HEK293T (cell line): ENCODE data around the gene SRD5A1.

Experiments used
- ARNT ChIP-seq: fragments of 450-650 bp; IDR thresholded peaks from 2 replicates; pipeline ENCODE4 v1.6.1; 2017; ENCODE audit warnings: mild to moderate bottlenecking
- BHLHE40 ChIP-seq: fragments of 450-650 bp; IDR thresholded peaks from 2 replicates; pipeline ENCODE4 v1.6.1; 2016; ENCODE audit warnings: mild to moderate bottlenecking, moderate library complexity, borderline replicate concordance
- ELF4 ChIP-seq: fragments of 450-650 bp; IDR thresholded peaks from 2 replicates; pipeline ENCODE4 v1.6.1; 2017; ENCODE audit warnings: antibody characterized with exemption
- FOXA1 ChIP-seq: fragments of 450-650 bp; IDR thresholded peaks from 2 replicates; pipeline ENCODE4 v1.6.1; 2016; ENCODE audit warnings: mild to moderate bottlenecking
- FOXK2 ChIP-seq: fragments of 450-650 bp; IDR thresholded peaks from 2 replicates; pipeline ENCODE4 v1.6.1; 2016; ENCODE audit warnings: mild to moderate bottlenecking
- FOXM1 ChIP-seq: fragments of 450-650 bp; IDR thresholded peaks from 2 replicates; pipeline ENCODE4 v1.6.1; 2017; ENCODE audit warnings: mild to moderate bottlenecking, borderline replicate concordance
- HDGF ChIP-seq: fragments of 450-650 bp; IDR thresholded peaks from 2 replicates; pipeline ENCODE4 v1.6.1; 2017; ENCODE audit warnings: antibody characterized with exemption, borderline replicate concordance
- NFRKB ChIP-seq: fragments of 450-650 bp; IDR thresholded peaks from 2 replicates; pipeline ENCODE4 v1.6.1; 2016; ENCODE audit warnings: mild to moderate bottlenecking, moderate library complexity
- SP1 ChIP-seq: fragments of 450-650 bp; IDR thresholded peaks from 2 replicates; pipeline ENCODE4 v1.6.1; 2017
- TF ChIP-seq, protein P1 (sequence below): fragments of 450-650 bp; IDR thresholded peaks from 2 replicates; pipeline ENCODE4 v1.6.1; 2016

DNA sequence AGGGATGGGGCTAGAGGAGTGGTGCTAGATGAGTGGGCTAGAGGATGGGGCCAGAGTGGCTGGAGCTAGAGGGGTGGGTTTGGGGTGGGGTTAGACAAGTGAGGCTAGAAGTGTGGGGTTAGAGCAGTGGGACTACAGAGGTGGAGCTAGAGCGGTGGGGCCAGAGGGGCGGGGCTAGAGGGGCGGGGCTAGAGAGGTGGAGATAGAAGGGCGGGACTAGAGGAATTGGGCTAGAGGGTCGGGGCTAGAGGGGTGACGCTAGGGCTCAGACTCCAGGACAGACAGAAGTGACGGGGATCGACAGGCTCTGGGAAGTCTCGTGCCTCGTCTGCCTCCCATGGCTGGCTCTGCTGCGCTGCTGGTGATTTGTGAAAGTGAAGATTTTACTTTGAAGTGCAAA, 49.0 kb downstream of the SRD5A1 start:
- no peak for TF ChIP-seq FOXA1
- TF ChIP-seq FOXK2 = no peak
- no peak for TF ChIP-seq HDGF
- TF ChIP-seq FOXM1 = no peak
- no peak for TF ChIP-seq NFRKB
- TF ChIP-seq BHLHE40 = no peak
- TF ChIP-seq ARNT = no peak
- no peak for TF ChIP-seq SP1
- TF ChIP-seq, protein P1, sequence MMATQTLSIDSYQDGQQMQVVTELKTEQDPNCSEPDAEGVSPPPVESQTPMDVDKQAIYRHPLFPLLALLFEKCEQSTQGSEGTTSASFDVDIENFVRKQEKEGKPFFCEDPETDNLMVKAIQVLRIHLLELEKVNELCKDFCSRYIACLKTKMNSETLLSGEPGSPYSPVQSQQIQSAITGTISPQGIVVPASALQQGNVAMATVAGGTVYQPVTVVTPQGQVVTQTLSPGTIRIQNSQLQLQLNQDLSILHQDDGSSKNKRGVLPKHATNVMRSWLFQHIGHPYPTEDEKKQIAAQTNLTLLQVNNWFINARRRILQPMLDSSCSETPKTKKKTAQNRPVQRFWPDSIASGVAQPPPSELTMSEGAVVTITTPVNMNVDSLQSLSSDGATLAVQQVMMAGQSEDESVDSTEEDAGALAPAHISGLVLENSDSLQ = no peak
- no peak for TF ChIP-seq ELF4
